Muscle of back (tissue), 11 donors: ENCODE results near the gene LHX3. TPM values are rescaled to one million over a fixed set of nuclear protein-coding genes. Genes with fewer than 3 reads are reported as not detected.

ENCODE experiments used
- DNase-seq, 3 donors: peaks; one replicate each; pipeline versions ENCODE4 v3.0.0 to v3.0.0-alpha.2; 2013
- polyA plus RNA-seq, 10 donors: library from polyadenylated mRNA; unstranded; fragments of 120-200 nt; gene quantifications; one replicate each; pipeline ENCODE4 v1.2.1, GENCODE V29; 2013; ENCODE audit not compliant: insufficient read length in 10 of 10

The LHX3 gene
- polyA plus RNA-seq, 10 donors: 0.07 to 0.28 TPM; not detected in 8

DNA sequence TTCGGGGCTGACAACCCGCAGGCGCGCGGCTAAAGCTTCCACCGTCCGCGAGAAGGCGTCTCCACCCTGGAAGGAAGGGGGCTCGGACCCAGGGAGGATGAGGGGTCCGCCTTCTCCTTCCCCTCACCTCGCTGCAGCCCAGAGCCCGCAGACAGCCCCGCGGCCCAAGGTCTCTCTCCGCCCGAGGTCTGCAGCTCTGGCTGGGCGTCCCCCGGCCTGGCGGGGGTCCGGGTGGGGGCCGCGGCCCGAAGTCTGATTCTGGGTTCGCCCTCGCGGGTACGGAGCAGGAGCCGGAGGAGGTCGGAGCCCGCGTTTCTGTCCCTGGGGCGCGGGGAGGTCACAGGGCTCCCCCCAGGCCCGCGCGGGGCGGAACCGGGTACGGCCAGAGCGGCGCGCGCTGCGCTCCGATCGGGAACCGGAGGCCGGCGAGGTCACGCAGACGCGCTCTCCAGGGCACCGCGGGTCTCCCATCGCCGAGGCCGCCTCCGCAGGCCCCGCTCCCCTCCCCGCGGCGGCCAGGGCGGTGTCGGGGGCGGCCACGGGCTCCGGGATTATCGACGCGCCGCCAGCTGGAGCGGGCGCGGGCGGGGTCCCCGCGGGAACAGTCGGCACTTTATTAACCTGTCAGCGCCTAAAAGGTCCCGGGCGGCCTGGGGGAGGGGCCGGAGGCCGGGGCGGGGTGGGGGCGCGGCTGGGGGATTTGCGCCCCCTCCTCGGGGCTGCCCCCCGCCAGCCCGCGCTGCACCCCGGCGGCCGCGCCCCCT lies 11.6 kb downstream of the LHX3 start:
- DNase-seq: no peak

DNA sequence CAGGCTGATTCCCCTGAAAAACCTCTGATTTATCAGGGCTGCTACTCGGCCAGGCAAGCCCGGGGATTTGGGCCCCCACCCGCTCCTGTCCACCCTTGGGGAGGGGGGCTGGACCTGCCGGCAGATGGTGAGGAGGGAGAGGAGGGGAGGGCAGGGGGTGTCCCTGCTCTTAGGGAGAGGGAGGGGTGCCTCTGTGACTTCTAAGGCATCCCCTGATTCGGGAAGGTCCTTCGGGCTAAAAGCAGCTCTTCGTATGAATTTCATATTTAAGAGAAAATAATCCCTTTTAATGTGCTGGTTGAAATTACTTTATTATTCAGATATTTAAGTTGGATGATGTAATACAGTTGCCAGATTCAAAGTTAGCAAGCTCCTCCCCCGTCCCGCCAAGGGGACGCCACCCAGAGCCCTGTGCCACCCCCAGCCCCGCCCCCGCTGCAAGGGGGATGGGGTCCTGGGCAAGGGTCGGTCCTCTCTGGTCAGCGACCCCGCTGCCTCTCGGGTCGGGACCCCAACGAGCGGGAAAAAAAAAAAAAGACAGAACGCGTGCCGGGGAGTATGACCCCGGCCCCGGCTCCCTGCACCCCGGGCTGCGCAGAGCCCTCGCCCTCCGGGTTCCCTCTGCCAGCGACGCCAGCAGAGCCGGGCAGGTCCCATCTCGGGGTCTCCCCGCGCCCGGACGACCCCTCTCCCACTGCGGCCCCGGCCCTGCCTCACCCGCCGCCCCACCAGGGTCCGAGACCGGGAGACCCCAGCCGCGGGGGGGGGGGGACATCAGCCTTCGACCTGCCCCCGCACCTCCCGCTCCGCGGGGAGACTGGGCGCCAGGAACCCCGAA lies 12.4 kb downstream of the LHX3 start:
- no peak for DNase-seq

DNA sequence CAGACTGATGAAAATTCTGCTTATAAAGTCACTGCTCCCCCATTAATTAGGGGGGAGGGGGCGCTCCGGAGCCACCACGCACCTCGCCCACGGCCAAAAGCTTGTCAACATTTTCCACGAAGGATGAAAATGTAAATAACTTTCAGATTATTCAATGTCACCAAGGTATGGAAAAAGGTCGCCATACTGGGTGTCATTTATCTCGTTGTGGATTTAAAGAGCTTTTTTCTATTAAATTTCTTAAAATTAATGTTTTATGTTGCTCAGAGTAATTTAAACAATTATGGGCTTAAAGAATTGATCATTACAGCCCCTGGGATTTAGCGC lies 13.0 kb downstream of the LHX3 start:
- DNase-seq: no peak

DNA sequence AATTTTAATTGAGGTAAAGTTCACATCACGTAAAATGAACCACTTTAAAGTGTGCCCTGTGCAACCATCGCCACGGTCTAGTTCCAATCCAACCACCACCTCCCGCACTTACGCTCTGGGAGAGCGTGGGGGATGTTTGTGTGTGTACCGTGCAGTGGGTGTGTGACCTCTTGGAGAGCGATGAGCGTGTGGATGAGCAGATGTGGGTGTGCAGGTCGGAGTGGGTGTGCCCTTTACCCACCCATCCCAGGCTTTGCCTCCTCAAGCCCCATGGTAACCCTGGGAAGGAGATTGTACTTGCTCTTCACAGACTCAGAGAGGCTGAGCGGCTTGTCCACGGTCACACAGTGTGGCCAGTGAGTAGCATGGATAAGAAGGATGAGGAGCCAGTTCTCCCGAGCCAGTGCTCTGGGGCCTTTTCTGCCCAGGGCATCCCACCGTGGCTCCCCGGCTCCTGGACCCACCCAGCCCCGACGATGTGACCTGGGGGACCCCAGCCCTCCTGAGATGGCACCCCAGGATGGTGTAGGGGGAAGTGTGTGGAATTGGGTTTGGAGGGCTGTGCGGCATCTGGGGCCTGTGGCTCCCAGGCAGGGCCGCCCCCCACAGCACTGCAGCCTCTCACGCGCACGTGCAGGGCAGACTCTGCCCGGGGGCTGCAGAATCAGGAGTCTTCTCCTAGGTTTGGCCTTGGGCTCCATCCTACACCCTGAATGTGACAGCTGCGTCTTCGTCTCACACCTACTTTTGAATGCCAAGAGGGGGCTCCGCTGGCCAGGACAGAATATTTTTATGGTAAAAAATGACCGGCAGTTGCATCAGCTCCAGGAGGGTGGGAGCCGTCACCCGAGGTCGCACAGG lies 13.6 kb downstream of the LHX3 start:
- DNase-seq: no peak

DNA sequence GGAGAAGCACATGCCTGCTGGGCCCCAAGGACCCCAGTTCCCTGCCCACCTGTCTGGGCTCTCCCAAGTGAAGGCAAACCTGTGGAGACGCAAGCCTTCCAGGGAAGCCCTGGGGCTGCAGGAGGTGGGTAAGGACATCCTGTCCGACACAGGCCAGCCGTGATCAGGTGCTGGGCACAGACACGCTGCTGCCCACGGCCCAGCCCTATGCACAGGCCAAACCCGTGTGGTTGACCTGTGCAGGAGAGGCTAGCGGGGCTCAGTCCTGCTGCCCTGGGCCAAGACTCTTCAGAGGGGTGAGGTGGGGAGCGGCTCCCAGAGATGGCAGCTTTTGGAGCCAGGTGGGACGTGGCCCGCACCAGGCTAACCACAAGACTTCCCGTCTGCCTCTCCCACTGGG lies 14.3 kb downstream of the LHX3 start:
- no peak for DNase-seq

DNA sequence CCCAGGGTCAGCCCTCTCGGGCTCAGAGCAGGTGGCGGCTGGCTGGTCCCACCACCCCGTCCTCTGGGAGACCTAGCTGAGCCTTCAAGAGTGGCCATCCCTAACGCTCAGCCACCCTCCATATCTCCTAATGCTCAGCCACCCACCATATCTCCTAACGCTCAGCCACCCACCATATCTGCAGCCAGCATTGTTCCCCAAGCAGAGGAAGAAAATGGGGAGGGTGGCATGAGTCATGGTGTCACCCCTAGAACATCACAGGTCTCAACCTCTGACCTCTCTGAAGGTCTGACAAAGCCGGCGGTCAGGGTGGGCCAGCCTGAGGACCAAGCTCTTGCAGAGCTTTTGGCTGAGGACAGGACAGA lies 14.7 kb downstream of the LHX3 start:
- DNase-seq: no peak

DNA sequence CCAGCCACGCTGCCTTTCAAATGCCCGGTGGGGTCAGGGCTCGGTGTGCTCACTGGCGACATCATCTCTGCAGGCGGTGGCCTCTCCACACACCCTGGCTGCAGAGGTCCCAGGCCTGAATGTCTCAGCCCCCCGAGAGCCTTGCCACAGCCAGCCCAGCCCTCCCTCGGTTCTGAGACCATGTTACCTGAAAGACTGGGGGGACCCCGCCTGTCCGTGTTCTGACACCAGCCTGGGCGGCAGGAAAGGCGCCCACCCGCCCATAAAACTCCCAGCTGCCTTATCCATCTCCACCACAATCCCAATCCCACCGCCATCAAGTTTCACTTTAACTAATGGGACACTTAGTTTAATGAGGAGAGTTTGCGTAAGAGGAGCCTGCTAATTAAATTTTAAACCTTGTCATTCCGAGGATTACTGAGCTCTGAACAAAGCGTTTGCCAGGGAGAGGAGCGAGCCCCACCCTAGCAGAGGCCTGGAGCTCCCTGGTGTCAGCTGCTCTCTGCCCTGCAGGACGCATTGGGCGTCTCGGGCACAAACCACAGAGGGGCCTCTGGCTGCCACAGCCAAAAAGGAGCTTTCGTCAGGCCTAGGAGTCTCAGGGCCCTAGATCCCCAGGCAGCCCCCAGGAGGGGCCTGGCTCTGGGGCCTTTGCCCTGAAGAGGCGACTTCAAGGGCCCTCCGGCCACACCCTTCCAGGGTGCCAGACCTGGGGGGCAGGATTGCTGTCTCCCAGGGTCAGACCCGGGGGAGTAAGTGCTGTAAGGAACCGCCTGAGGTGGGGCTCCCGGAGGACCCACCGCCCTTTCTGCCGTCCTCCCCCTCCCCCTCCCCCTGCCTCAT lies 15.3 kb downstream of the LHX3 start:
- no peak for DNase-seq

DNA sequence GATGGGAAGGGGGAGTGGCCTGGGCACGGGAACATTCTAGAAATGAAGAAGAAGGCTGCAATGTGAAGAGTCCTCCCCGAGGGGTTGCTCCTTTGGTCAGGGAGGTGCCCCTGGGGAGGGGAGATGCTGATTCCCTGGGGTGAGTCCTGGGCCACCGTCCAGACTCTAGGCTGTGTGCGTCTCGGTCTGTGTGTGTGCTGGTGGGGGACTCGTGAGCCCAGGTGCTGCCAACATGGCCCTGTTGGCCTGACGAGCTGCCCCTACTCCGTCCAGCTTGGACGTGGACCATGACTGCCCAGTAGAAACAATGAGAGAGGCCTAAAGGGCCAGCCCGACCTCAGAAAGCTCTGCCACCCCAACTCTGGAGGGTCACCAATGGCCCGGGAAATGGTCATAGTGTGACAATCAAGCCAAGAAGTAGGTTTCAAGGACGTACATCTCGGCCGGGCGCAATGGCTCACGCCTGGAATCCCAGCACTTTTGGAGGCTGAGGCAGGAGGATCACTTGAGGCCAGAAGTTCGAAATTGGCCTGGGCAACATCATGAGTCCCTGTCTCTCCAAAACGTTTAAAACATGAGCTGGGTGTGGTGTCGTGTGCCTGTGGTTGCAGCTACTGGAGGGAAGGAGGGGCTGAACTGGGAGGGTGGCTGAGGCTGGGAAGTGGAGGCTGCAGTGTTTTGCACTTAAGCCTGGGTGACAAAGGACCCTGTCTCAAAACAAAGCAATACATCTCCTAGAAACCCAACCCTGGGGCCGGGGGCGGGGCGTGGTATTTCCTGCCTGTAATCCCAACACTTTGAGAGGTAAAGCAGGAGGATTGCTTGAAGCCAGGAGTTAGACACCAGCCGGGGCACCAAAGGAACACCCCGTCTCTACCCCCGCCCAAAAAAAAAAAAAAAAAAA lies 17.0 kb downstream of the LHX3 start:
- no peak for DNase-seq

DNA sequence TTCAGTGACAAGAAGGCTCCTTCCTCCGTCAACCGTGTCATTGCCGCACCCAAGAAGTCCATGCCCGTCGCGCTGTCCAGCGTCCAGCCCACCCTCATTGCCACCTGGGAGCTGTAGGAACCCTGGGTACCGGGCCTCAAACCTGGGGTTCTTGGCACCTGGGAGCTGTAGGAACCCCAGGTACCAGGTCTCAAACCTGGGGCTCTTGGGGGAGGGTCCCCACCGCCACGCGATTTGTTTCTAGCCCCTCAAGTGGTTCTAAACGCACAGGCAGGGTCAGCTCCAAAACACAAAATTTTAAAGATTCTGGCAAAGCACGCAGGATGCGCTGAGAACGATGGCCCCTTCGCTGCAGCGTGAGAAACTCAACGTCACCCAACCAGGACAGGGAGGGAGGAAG lies 17.7 kb downstream of the LHX3 start:
- no peak for DNase-seq

DNA sequence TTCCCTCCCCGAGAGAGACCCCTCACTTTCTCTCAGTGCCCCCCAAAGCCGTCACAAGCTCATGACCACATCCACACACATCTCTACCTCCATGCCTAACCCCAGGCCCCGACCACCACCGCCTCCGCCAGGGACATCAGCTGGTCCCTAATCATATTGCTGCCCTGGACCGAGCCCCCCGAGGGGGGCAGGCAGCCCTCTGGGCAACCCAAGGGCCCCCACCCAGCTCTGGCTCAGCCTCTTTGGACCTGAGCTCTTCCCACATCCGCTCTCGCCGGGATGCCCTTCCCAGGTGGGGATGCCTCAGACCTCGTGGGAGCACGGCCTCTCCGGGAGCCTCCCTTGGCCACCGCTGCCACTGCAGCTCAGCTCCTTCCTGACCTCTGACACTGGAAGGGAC lies 18.5 kb downstream of the LHX3 start:
- no peak for DNase-seq

DNA sequence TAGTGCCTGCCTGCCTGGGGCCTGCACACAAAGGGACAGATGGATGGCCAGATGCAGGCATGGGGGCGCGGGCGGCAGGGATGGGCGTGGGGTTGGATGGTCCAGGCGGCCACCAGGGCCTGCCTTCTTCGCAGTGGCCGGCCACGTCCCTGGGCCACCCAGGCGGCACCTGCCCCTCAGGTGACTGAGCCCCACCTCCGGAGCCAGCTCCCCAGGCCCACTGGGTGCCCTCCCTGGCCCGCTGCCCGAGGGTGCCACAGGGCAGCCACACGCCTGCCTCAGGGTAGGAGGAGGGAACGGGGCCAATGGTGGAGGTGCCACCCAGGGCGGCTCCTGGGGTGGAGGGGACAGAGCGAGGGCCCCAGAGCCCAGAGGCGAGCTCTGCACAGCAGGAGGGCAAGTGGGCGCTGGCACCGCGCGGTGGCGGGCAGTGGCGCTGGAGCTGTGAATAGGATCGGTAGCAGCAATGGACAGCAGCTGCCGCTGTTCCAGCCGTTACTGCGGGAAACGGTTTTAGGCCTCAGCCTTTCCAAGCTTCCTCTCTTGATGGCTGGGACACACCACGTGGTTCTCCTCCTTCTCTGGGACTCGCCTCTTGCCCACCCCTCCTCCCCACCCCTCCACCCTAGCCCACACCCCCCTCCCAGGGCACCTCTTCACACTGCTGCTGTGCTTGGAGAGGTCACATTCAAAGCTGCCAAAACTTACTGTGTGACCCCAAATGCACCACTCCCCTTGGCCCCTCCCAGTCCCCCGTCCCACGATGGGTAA lies 19.1 kb downstream of the LHX3 start:
- DNase-seq: no peak

DNA sequence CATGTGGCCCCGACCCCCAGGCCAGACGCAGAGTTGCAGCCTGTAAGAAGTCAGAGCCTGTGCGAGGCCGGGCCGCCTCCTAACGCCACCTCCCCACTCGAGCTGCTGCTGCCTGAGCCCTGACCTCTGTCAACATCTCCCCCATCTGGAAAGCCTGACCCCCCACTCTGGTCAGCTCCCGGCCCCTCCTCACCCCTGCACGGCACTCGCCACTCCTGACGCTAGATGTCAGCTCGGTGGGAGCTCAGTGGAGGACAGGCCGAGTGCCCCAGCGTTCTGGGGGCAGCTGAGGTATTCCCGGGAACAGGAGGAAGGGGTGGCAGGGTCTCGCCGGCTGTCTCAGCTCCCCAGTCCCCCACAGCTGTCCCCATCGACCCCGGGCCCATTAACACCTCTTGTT lies 19.9 kb downstream of the LHX3 start:
- DNase-seq: no peak

DNA sequence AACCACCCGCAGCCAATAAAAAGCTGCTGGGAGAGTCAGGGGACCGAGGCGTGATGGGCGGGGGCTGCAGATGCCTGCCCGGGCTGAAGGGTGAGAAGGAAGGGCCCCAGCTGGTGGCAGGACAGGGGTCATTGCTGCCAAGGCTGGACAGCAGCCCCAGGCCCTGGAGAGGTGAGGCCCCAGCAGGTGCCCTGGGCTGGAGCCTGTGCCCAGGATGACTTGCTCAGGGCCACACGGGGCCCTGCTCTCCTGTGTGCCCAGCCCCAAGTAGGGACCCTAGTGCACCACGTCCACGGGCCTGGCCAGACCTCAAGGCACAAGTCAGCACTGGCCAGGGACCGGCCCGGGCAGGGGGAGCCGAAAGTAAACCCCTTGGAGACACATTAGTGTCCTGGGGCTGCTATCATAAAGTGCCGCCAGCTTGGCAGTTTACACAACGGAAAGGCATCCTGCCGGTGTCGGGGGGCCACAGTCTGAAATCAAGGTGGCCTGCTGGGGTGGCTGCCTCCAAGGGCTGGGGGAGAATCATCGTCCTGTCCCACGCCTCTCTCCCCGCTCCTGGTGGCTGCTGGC lies 22.0 kb downstream of the LHX3 start:
- no peak for DNase-seq

DNA sequence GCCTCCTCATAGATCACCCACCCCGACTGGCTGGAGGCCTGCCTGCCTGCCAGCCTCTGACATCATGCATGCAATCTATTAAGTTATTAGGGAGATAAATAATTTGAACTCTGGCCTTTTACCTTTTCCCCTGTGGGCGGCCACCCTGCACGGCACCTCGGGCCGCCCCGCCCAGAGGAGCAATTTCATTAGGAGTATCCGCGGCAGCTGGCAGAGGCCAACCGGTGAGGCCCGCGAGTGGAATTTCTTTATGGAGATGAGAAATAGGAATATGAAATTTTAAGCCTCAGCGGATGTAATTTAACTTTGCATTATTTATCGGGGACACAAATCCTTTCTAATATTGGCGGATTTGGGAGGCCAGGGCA lies 22.5 kb downstream of the LHX3 start:
- no peak for DNase-seq

DNA sequence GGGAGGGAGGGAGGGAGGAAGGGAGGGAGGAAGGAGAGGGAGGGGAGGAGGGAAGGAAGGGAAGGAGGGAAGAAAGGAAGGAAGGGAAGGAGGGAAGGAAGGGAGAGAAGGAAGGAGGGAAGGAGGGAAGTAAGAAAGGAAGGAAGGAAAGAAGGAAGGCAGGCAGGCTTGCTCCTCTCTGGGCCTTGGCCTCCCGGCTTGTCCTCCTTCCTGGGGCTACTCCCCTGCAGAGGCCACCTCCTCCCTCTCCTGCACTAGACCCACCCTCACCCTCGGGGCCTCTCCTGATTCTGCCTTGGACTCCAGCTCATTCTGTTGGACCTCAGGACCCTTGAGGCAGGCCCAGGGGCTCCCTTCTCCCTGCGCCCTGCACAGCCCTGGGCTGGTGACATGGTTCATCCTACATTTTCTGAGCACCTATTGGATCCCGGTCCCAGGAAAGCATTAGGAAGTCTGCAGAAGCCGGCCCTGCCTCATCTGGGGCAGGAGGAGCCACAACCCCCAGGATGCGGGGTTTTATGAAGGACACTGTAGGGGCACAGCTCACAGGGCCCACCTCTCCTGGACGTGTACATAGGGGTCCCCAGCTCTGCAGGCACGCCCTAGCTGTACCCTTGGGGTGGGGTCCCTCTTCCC lies 23.0 kb downstream of the LHX3 start:
- no peak for DNase-seq

DNA sequence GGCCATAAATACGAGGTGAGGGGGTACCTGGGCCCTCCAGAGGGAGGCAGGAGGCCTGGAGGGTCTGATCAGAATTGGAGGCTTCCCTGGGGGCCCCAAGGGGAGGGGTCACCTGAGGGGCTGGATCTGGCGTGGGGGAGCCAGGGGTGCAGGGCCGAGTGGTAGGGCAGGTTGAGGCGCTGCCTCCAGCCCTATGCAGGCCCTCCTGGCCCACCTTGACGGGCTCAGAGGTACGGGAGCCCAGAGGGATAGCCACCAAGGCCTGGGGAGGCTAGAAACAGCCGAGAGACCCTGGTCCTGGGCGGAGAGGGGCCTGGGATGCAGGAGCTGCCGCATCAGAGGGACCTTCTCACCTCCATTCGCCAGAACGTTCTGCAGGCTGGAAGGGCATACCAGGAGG lies 24.3 kb downstream of the LHX3 start:
- DNase-seq: no peak

DNA sequence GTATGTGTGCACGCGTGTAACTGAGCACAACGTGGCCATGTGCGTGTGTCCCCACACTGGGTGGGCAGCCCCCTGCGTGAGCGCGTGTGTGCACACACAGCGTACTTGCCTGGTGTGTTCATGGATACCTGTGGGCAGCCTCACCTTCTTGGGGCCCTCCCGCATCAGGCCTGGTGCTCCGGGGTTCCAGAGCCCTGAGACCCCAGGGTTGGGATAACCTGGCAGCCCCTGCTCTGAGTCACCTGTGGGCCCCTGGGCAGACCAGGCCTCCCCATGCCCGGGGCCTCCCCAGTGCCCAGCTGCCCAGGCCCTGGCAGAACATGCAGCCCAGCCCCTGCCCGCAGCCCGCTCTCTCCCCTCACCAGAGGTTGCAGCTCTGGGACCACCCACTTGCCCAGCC lies 25.2 kb downstream of the LHX3 start:
- DNase-seq: no peak

DNA sequence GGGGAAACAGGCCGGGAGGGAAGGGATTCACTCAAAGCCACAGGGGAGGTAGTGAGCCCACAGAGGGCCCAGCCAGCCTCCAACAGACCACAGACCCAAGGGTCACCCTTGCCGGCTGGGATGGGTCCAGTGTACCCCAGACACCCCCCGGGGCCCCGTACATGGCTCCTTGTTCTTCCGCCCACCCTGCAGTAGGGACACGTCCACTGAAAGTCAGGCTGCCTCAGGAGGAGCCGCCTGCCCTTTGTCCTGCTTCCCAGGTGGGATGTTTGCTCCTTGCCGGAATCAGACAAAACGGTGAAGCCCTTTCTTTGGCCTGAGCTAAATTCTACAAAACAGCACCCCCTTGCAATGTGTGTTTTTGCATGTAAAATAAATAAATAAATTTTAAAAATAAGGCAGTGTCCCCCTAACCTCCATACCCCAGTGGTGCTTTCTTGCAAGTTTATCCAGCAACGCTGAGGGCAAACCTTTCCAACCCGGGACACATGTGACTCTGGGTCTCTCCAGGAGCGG lies 25.8 kb downstream of the LHX3 start:
- DNase-seq: no peak

DNA sequence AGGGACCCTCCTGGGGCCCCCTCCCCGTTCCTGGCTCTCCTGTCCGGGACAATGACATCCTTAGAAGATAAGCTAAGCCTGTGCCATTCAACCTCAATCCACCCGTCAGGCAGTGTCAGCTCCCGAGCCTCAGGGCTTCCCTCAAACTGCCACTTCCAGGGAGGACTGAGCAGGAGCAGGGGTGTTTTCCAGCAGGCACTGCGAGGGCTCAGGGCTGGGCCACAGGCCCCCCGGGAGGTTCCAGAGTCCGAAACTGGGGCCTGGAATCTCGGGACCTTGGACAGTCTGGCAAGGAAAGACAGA lies 26.2 kb downstream of the LHX3 start:
- no peak for DNase-seq
